Measurements from ENCODE around the gene TENT5A.
"Not testable (repeated sequence)": the region's sequence is repeated elsewhere in the genome, so short reads cannot be mapped to it uniquely, and the experiment has no call there.

The TENT5A gene

DNA sequence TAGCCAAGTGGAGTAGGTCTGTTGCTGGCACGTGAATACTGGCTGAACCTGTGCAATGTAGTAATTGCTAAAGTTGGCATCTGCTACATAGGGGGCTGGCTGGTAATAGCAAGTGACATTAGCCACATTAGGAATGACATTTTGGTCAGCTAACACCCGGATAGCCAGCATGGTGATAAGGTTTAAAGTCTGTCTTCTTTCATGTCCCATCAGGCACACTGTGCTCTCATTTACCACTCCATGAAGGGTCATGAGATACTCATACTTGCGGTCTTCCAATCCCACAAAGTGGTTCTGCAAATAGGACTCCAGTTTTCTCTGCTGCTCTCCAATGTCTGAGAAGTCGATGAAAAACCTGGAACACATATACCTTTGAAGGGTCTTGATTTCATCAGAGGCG lies 2.8 kb downstream of the TENT5A start:
- DNase-seq, result no peak

DNA sequence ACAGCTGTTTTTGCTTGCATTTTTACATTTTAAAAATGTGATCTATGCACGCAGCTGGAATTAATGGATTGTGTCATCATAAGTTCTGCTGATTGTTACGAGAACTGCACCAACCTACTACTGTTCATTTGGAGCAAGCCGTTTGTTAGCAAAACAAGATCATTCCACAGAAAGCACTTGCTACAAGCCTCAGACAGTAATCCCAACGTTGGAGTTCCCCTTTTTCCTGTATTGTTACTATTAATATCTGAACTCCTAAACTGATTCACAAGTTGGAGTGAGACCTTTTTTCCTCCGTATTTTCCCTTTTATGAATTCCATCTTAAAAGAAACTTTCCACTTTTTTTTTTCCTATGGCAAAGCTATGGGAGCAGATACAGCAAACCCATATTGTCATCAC lies 3.5 kb downstream of the TENT5A start:
- DNase-seq, result no peak

DNA sequence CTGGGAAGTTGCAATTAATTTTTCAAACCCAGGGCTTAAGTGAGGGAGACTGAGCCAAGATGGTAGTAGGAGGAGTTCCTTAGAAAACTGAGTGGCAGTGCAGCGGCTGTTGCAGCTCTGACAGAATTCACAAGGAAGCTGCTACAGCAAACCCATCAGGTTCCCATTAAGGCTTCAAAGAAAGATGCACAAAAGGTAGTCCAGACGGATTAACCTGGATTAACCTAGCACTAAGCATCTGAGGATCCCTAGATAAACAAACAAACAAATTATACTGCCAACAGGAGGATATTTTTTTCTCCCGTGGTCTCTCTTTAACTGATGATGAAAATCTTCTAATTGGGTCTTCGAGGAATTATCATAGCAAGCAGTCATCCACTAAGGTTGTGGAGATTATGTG lies 5.2 kb downstream of the TENT5A start:
- DNase-seq, result no peak

DNA sequence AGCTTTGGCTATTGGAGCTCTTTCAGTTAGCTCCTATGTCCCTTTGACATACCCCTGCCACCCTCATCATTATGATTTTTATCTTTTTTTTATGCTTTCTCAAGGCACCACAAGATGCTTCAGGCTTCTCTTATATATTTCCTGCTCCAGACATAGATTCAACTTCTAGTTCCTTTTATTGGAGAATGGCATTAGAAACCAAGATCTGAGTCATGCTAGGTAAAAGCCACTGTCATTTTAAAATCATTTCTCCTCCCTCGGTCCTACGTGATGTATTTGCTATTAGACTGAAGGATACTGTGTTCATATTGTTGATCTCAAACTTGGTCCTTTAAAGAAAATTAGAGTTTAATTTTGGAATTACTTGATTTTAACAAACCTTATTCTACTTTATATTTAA lies 8.3 kb downstream of the TENT5A start:
- no peak for DNase-seq

DNA sequence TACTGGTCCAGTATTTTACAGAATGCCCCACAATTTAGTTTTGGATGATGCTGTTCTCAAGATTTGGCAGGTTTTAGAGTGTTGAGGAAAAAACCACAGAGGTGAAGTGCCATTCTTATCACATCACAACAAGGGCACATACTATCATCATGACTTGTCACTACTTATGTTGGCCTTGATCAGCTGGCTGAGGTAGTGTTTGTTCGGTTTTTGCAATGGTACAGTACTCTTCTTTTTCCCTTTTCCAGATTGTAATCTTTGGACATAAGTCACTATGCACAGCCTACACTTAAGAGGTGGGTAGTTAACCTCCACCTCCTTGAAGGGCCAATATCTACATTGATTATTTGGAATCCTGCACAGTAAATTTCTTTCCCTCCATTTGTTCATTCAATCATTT lies 8.8 kb downstream of the TENT5A start:
- no peak for DNase-seq

DNA sequence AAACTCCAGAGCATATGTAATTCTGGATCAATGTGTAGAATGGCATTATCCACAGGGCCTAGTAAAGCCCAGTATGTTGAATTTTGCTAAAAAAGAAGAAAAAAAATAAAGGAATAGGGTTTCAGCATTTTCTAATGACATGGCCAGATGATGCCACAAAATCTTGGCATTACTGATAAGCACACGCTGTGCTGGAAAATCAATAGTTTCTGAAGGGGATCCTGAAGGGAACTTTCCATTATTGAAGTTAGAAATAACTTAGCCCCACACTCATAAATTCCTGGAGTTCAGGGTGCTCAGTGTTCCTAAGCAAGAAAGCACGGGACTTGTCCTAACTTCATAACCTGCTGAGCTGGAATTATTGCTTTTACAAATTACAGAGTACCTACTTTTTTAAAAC lies 10.8 kb downstream of the TENT5A start:
- DNase-seq, result no peak

DNA sequence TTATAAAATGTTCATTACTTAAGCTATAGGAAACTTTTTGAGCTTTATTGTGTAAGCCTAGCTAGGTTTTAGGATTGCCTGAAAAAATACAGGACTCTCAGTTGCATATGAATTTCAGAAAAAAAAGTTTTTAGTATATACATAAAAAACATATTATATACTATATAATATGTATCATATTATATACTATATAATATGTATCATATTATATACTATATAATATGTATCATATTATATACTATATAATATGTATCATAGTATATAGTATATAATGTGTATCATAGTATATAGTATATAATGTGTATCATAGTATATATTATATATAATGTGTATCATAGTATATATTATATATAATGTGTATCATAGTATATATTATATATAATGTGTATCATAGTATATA lies 11.9 kb downstream of the TENT5A start:
- not testable (repeated sequence) for DNase-seq

DNA sequence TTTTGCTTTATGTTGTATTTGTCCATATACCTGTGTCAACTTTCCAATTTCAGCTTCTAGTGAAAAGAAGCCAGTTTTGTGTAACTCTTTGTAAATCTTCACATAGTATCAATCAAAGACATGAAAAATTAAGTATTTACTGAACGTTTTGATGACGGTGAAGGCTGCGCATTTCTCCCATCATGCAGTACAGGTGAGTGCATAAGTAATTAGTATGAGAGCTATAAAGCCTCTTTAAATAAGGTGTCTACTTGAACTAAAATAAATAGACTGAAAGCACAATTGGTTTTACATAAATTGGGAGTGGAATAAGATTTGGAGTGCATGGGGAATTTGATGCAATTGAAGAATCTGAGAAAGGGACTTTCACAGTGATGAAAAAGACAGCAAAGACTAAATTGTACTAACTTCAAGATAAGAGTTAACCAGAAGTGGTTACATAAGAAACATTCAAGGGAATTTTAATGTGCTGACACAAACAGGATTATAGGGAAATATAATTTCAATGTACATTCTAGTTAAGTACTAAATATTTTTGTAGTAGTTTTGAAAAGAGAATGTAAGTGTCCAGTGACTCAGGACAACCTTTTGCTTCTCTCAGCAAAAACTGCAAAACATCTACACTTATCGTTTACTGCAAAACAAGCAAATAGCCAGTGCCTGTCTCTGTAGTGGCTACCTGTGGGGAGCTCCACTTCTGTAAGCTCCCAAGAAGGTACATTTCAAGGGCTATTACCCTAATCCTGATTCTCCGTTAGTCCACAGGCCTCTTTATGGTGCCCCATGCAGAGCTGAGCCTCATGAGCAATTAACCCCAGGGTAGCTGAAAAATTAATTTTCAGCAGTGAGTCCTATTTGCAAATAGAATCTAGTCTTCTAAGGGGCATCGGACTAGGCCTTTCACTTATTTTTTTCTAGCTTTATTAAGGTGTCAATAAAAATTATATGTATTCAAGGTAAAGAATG lies 13.0 kb downstream of the TENT5A start:
- no peak for DNase-seq

DNA sequence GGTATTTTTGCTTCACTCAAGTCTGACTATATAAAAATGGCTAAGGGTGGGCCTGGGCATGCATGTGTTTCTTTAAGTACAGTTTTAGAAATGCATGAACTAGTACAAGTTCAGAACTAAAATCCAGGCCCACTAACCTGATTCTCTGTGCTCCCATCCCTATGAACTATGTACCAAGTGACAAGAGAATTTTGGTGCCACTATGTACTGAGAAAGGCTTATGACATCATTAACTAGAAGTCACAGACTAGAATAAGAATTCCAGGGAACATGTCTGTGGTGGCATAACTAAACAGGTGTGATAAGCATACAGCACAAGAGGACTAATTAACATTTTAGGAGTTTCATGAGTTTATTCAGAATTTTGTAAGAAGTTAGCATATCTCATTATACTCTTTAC lies 16.1 kb downstream of the TENT5A start:
- DNase-seq, result no peak

DNA sequence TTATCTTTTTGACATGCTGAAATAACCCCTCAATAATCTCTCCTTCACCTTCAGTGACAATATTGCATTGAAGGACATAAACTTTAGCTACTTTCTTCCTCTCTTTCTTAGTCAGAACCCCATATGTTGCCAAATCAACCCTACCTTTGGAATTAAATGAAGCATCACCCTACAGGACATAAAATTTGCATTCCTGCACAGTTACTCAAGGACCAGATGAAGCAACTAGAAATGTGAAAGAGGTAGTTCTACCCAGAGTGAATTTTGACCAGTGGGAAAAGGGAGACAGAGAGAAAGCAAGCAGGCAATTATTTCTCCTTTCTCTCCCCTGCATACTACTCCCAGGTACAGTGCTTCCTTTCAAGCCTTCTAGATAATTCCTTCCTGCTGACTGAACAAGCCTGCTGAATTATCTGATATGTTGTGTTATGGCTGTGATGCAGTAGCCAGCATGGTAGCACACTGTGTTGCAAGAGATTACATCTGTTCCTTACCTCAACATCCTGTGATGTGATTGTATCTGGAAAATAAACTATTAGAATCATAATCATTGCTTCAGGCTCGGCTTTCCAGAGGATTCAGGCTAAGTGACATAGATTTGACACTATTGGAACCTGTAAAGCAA lies 16.6 kb downstream of the TENT5A start:
- DNase-seq, result no peak

DNA sequence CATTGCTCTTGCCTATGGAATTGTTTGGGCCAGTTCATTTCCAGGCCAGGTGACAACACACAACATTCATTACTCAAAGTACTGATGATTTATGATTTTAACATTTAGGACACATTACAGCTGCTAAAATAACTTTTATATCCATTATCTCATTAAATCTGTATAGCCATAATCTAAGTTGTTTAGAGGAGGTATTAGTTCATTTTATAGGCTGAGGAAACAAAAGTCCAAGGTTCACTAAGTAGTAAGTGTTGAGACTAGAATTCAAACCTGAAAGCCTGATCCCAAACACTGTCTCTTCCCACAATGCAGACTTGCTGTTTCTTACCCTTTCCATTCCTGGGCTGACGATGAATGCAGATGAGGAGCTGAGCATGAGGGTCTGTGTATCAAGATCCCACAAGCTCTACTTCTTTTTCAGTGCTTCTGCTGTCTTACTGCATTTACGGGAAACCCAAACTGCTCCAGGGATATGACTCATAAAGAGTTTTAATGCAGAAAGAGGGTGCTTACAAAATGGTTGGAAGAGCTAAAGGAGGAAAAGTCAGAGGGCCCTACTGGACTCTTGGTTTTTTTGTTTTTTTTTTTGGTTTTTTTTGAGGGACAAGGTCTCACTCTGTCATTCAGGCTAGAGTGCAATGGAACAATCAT lies 17.9 kb downstream of the TENT5A start:
- no peak for DNase-seq

DNA sequence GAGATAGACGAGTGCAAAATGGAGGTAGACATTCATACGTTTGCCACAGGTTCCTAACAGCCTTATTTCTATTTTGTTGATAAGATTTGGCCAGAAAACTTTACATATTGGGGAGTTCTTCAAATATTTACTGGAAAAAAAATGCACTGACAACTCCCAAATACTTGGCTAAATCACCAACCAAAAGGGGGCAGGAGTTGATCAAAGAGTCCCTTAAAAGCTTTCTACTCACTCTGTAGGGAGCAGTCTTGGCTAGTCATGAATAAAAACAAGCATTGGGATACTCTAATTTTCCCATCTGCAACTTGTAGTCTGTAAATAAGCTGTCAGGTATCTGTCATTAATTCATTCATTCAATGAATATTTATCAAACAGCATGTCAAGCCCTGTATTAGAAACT lies 18.4 kb downstream of the TENT5A start:
- no peak for DNase-seq

DNA sequence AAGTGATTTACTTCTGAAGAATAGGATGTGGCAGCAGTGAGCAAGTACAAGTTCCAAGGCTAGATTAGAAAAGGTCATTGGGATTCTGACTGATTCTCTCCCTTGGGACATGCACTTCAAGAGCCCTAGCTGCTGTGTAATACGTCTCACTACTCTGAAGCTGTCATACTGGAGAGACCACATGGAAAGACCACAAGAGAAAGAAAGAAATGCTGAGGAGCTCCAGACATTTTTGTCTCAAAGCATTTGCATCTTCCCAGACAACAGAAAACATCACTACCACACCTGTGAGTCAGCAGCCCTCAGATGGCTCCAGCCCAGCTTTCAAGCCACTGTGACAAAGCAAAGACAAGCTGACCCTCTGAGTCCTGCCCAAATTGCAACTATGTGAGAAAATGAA lies 20.7 kb downstream of the TENT5A start:
- no peak for DNase-seq

DNA sequence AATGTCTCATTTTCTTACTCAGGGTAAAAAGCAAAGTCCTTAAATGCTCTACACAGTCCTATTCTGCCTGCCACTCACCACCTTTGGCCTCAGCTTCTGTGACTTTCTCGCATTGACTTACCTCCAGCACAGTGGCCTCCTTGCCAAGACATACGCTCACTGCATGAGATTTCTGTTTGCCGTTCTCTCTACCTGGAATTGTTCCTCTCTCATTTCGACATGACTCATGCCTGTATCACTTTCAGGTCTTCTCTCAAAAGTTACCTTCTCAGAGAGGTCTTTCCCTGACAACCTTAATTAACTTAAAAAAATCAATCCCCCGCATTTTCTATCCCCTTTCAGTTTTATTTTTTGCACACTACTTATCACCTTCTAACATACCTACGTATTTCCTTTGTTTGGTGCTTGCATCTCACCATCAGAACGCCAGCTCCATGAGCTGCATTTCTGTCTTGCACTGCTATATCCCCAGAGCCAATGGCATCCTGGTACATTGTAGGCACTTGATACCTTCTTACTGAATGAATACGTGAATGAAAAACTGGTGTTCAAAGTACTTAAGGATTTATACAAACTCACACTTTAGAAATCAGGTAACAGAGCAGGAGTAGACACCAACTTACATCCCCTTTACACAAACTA lies 24.5 kb downstream of the TENT5A start:
- DNase-seq, result no peak

DNA sequence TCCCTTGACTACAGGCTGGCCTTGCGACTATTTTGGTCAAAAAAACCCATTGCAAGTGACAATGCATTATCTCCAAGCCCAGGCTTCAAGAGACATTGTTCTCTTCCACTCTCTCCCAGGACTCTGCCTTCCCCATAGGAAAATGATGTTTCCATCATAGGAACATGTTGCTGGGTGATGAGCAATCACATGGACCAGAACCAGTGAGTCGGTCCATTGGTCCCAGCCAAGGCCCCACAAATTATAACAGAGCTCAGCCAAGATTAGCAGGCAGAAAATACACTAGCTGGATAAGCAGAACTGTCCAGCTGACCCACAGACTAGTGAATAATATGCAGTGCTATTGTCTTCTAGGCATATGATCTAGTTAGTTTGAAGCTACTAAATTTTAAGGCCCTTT lies 27.4 kb downstream of the TENT5A start:
- DNase-seq, result no peak

DNA sequence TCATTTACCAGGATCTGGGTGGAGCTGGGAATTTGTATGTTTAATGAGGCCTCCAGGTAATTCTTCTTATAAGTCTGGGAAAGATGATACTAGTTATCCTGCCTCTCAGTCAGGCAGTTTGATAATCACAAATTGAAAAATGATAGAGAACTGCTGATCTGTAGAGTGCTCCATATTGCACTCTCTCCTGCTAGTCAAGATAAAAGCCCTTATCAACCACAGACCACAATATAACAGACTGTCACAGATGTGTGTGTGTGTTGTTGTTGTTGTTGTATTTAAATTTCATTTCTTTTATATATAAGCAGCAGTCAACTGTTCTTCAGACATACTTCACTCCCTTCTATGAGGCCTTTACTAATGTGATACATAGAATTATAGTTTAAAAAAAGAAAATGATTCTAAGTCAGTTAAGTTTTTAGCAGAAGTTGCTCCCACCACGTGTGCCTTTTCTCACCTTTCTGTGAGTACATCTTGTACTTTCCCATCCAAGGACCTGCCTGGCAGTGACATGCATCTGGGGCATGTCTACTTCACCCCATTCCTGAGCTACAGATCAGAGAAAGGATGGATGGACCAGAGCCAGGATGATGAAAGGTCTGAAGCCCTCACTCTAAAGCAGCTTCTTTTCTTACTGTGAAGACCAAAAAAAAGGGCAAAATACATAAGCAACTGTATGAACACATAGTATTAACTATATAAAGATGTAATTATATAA lies 29.8 kb downstream of the TENT5A start:
- no peak for DNase-seq

DNA sequence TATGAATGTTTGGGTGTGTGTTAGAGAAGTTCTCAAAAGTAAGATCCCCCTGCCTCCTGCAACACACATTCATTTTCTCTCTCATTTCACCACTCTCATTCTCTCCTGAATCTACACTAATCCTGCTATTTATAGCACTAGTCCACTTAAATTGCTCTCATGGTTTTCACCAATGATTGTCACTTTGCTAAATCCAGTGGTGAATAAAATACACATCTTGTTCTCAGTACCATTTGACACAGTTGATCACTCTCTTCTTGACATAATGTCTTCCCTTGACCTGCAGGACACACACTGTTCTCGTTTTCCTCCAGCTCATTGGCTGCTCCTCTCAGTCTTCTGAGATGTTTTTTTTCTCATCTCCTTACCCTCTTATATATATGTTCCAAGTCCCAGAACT lies 32.1 kb downstream of the TENT5A start:
- no peak for DNase-seq

DNA sequence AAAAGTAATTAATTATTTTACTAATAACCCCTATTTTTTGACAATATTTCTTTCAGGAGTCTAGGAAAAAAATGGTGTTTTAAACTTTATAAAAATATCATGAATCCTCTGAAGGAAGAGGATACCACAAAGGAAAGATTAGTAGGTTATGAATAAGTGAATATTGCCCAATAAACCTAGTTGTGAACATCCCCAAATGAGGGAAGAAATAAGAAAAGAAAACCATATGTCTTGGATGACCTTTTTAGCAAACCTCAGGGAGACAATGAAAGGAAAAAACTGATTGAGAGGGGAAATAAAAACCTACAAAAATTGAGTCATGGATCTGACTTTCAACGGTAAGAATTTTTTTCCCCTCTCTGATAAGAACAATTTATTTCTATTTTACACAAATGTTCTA lies 34.4 kb downstream of the TENT5A start:
- no peak for DNase-seq

DNA sequence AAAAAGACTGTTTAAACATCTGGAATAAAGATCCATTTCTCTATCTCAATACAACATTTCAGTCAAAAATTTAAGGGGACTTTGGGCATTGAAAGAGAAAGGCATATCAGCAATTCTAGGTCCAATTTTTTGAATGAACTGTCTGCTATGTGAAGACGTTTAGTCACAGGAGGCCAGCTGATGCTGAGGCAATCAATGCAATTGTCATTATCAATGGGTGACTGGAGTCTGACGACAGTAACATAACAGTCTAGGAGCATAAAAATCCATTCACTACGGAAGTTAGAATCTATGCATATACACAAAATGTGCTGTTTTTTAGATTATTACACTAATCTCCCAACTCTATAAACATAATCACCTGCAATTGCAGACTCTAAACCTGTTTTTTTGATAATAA lies 37.8 kb downstream of the TENT5A start:
- DNase-seq, result no peak

DNA sequence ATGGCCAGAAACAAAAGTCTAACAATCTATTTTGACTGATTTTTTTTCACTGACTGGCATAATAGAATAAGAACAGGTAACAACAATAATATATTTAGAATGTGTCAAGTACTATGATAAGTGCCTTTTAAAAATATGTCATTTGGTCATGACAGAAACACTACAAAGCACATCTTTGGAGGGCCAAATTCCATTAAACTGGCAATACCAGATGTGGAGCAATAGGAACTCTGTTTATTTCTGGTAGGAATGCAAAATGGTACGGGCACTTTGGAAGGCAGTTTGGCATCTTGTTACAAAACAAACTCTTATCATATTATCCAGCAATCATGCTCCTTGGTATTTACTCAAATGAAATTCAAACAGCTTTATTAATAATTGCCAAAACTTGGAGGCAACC lies 39.3 kb downstream of the TENT5A start:
- no peak for DNase-seq

DNA sequence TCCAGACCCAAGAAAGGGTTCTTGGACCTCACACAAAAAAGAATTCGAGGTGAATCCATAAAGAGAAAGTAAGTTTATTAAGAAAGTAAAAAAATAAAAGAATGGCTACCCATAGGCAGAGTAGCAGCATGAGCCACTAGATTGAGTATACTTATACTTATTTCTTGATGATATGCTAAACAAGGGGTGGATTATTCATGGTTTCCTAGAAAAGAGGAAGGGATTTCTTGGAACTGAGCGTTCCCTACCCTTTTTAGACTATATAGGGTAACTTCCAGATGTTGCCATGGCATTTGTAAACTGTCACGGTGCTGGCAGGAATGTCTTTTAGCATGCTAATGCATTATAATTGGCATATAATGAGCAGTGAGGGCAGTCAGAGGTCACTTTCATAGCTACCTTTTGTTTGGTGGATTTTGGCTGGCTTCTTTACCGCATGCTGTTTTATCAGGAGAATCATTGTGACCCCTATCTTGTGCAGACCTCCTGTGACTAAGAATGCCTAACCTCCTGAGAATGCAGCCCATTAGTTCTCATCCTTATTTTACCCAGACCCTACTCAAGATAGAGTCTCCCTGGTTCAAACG lies 44.3 kb downstream of the TENT5A start:
- no peak for DNase-seq

DNA sequence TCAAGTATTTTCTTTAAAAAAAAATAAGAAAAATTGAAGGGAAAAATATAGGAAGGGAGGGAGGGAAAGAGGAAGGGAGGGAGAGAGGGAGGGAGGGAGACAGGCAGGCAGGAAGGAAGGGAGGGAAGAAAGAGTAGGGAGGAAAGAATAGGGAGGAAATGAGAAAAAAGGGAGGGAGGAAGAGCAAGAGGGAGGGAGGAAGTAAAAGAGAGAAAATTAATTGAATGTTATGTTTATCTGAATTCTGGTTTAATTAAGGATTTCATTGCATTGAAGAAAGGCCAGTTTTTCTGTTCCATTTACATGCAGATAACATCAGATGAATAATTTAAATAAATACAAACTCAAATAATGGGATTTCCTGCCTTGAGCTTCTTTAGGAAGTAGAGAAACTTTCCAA lies 47.8 kb downstream of the TENT5A start:
- no peak for DNase-seq

DNA sequence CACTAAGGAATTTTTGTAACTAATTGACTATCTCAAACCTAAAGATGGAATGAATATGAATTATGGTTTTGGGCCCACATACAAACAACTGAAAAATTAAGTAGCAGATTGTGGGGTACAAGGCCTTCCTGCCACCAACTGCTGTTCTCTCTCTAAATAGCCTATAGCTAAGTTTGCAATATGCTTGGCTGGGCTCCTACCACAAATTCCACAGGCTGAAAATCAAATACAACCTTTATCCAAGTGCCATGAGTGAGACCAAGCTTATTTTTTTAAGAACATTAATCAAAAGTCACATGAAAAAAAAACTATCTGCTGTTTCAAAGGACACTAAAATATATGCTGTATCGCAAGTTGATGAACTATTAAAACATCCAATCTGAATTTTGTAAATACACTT lies 52.1 kb downstream of the TENT5A start:
- DNase-seq, result no peak
